Mesothelial cell of epicardium (in vitro differentiated cells): ENCODE data around the gene FRMD5. TPM values are rescaled to one million over a fixed set of nuclear protein-coding genes. Genes with fewer than 3 reads are reported as not detected.

ENCODE experiments used
- DNase-seq, 2 experiments: peaks; one replicate each; pipeline ENCODE4 v3.0.0; 2021; ENCODE audit warnings: low spot score in 2 of 2; ENCODE audit not compliant: unreplicated experiment in 2 of 2
- H3K27ac Mint-ChIP-seq: 2 replicates; pipeline ENCODE4 v1.8.0; 2021; ENCODE audit warnings: mixed read lengths
- H3K27me3 Mint-ChIP-seq: 2 replicates; pipeline ENCODE4 v1.8.0; 2021; ENCODE audit warnings: low read depth, mixed read lengths
- H3K36me3 Mint-ChIP-seq: 2 replicates; pipeline ENCODE4 v1.8.0; 2021; ENCODE audit warnings: mixed read lengths
- H3K4me1 Mint-ChIP-seq: 2 replicates; pipeline ENCODE4 v1.8.0; 2021; ENCODE audit warnings: mixed read lengths
- H3K4me3 Mint-ChIP-seq: 2 replicates; pipeline ENCODE4 v1.8.0; 2021; ENCODE audit warnings: mild to moderate bottlenecking, moderate library complexity, mixed read lengths
- H3K9me3 Mint-ChIP-seq: 2 replicates; pipeline ENCODE4 v1.8.0; 2021; ENCODE audit warnings: mixed read lengths
- CTCF ChIP-seq: fragments of 200-600 bp; sonication (generic); IDR thresholded peaks from one replicate; pipeline ENCODE4 v1.5.0; 2021; ENCODE audit warnings: antibody characterized with exemption; ENCODE audit not compliant: unreplicated experiment
- total RNA-seq: library from RNA; stranded (reverse); gene quantifications from 3 replicates; pipeline ENCODE4 v1.2.1, GENCODE V29; 2021

FRMD5 gene
- total RNA-seq, 1 donor from 2014 or later = 2.5 TPM

- Mint-ChIP-seq H3K4me1 (peaks cover 1% of the 10 kb centered on the region), H3K27me3 (no peaks in the 10 kb centered on the region), H3K27ac (no peak overlapping the region), H3K36me3 (no peaks in the 10 kb centered on the region), H3K9me3 (no peaks in the 10 kb centered on the region), H3K4me3 (no peak overlapping the region)
- TF ChIP-seq CTCF = no peak
- DNase-seq = no peak
Measured at GRCh38 chr15:43889042-43889441, 306.0 kb downstream of the FRMD5 start.

- Mint-ChIP-seq H3K27me3 (no peaks in the 10 kb centered on the region), H3K4me1 (no peaks in the 10 kb centered on the region), H3K4me3 (no peak overlapping the region), H3K9me3 (no peaks in the 10 kb centered on the region), H3K36me3 (no peaks in the 10 kb centered on the region), H3K27ac (no peak overlapping the region)
- DNase-seq = no peak
- no peak for TF ChIP-seq CTCF
Measured at GRCh38 chr15:43887901-43888300, 307.2 kb downstream of the FRMD5 start.

GRCh38 chr15:43886558-43886957 is 308.5 kb downstream of the FRMD5 start:
- Mint-ChIP-seq H3K27ac (no peak overlapping the region), H3K4me1 (no peaks in the 10 kb centered on the region), H3K36me3 (no peaks in the 10 kb centered on the region), H3K4me3 (no peak overlapping the region), H3K9me3 (no peaks in the 10 kb centered on the region), H3K27me3 (no peaks in the 10 kb centered on the region)
- no peak for DNase-seq
- TF ChIP-seq CTCF = no peak

- Mint-ChIP-seq H3K4me3 (no peak overlapping the region), H3K36me3 (no peaks in the 10 kb centered on the region), H3K27me3 (no peaks in the 10 kb centered on the region), H3K4me1 (peaks cover 6% of the 10 kb centered on the region), H3K27ac (no peak overlapping the region), H3K9me3 (no peaks in the 10 kb centered on the region)
- no peak for TF ChIP-seq CTCF
- DNase-seq = no peak
Measured at GRCh38 chr15:43883571-43883970, 311.5 kb downstream of the FRMD5 start.

- Mint-ChIP-seq H3K4me1 (peaks cover 6% of the 10 kb centered on the region), H3K27me3 (no peaks in the 10 kb centered on the region), H3K4me3 (no peak overlapping the region), H3K9me3 (no peaks in the 10 kb centered on the region), H3K27ac (no peak overlapping the region), H3K36me3 (no peaks in the 10 kb centered on the region)
- TF ChIP-seq CTCF = no peak
- DNase-seq = no peak
Measured at GRCh38 chr15:43881944-43882343, 313.1 kb downstream of the FRMD5 start.

- Mint-ChIP-seq H3K4me1 (peaks cover 6% of the 10 kb centered on the region), H3K27me3 (no peaks in the 10 kb centered on the region), H3K27ac (no peak overlapping the region)
Measured at GRCh38 chr15:43881245-43881644, 313.8 kb downstream of the FRMD5 start.

More at GRCh38 chr15:43881245-43881644, 313.8 kb downstream of the FRMD5 start:
- Mint-ChIP-seq H3K4me3 (no peak overlapping the region), H3K9me3 (no peaks in the 10 kb centered on the region), H3K36me3 (no peaks in the 10 kb centered on the region)
- DNase-seq = no peak
- TF ChIP-seq CTCF = no peak
